OCI-LY3 (cell line): Measurements from ENCODE around the gene DEDD2.

Experiments used
- H2AFZ ChIP-seq: fragments of 200-600, 300-600 bp; shearing (Covaris generic); 2 replicates; pipeline ENCODE4 v1.6.0; 2014; ENCODE audit warnings: antibody characterized with exemption, low read depth, low read length
- H3K27ac ChIP-seq: fragments of 200-600, 300-600 bp; sonication (generic); 2 replicates; pipeline ENCODE4 v1.5.1; 2014; ENCODE audit warnings: mild to moderate bottlenecking, low read length, moderate library complexity, mixed read lengths
- H3K27me3 ChIP-seq: fragments of 200-600, 300-600 bp; sonication (generic); 2 replicates; pipeline ENCODE4 v1.6.1; 2014; ENCODE audit warnings: low read depth, low read length, mixed read lengths
- H3K36me3 ChIP-seq: fragments of 200-600, 300-600 bp; sonication (generic); replicated peaks from 2 replicates; pipeline ENCODE3; 2014; ENCODE audit warnings: low read depth, low read length, mixed read lengths
- H3K4me1 ChIP-seq: fragments of 300-600, 200-600 bp; sonication (generic); 2 replicates; pipeline ENCODE4 v1.6.1; 2014; ENCODE audit warnings: low read length, mixed read lengths
- H3K4me2 ChIP-seq: fragments of 200-600, 300-600 bp; sonication (generic); 2 replicates; pipeline ENCODE4 v1.6.1; 2014; ENCODE audit warnings: low read length, mixed read lengths
- H3K4me3 ChIP-seq: fragments of 300-600, 200-600 bp; sonication (generic); 2 replicates; pipeline ENCODE4 v1.5.1; 2014; ENCODE audit warnings: antibody characterized with exemption, mild to moderate bottlenecking, low read length, moderate library complexity
- H3K79me2 ChIP-seq: fragments of 300-600, 200-600 bp; shearing (Covaris generic); 2 replicates; pipeline ENCODE4 v1.6.1; 2014; ENCODE audit warnings: mild to moderate bottlenecking, low read length, mixed read lengths
- H3K9ac ChIP-seq: fragments of 300-600, 200-600 bp; shearing (Covaris generic); 2 replicates; pipeline ENCODE4 v1.6.0; 2014; ENCODE audit warnings: mild to moderate bottlenecking, low read length, moderate library complexity
- H3K9me3 ChIP-seq: fragments of 200-600, 300-600 bp; shearing (Covaris generic); 2 replicates; pipeline ENCODE4 v1.6.1; 2014; ENCODE audit warnings: low read length, mixed read lengths; ENCODE audit not compliant: insufficient read depth
- H4K20me1 ChIP-seq: fragments of 200-600, 300-600 bp; sonication (generic); 2 replicates; pipeline ENCODE4 v1.6.1; 2016; ENCODE audit warnings: low read length, mixed read lengths; ENCODE audit not compliant: insufficient read depth
- CTCF ChIP-seq: fragments of 200-600, 300-600 bp; sonication (generic); IDR thresholded peaks from 2 replicates; pipeline ENCODE4 v1.5.1; 2014; ENCODE audit warnings: antibody characterized with exemption, low read length, low read depth
- EZH2phosphoT487 ChIP-seq: fragments of 200-600 bp; shearing (Covaris generic); IDR thresholded peaks from 2 replicates; pipeline ENCODE4 v1.6.1; 2018; ENCODE audit warnings: antibody characterized with exemption, mixed run types, low read depth

Gene DEDD2

GRCh38 chr19:42250666-42251531, 33.4 kb upstream of the DEDD2 start:
- Histone ChIP-seq H3K9ac (no peak overlapping the region), H3K36me3 (peaks cover 17% of the 10 kb centered on the region), H3K4me3 (no peak overlapping the region), H3K4me2 (no peak overlapping the region), H3K27ac (no peak overlapping the region), H3K79me2 (peaks cover 55% of the 10 kb centered on the region), H2AFZ (no peak overlapping the region), H4K20me1 (peaks cover 31% of the 10 kb centered on the region), H3K4me1 (peaks cover 29% of the 10 kb centered on the region), H3K9me3 (no peaks in the 10 kb centered on the region), H3K27me3 (0 out of 2 replicates have a peak, but pooled peaks cover 2% of the 10 kb centered on the region)
- no peak for TF ChIP-seq CTCF

GRCh38 chr19:42250183-42250665, 32.7 kb upstream of the DEDD2 start:
- Histone ChIP-seq H3K4me1 (peaks cover 26% of the 10 kb centered on the region), H3K36me3 (peaks cover 17% of the 10 kb centered on the region), H3K9me3 (no peaks in the 10 kb centered on the region), H3K9ac (no peak overlapping the region), H3K27ac (no peak overlapping the region), H3K4me2 (no peak overlapping the region), H3K27me3 (no peaks in the 10 kb centered on the region), H3K4me3 (no peak overlapping the region), H4K20me1 (peaks cover 31% of the 10 kb centered on the region), H2AFZ (no peak overlapping the region), H3K79me2 (peaks cover 55% of the 10 kb centered on the region)
- TF ChIP-seq EZH2phosphoT487 = no peak
- TF ChIP-seq CTCF = no peak

- no peak for TF ChIP-seq CTCF
- no peak for TF ChIP-seq EZH2phosphoT487
- H3K27me3 ChIP-seq = no peaks in the 10 kb centered on the region
- no peaks in the 10 kb centered on the region for H3K9me3 ChIP-seq
- no peak overlapping the region for H3K4me2 ChIP-seq
- peaks cover 17% of the 10 kb centered on the region for H3K36me3 ChIP-seq
- peaks cover 53% of the 10 kb centered on the region for H3K79me2 ChIP-seq
- H3K4me3 ChIP-seq = no peak overlapping the region
- no peak overlapping the region for H2AFZ ChIP-seq
- H3K4me1 ChIP-seq = peaks cover 31% of the 10 kb centered on the region
- no peak overlapping the region for H3K9ac ChIP-seq
- no peak overlapping the region for H3K27ac ChIP-seq
- H4K20me1 ChIP-seq = peaks cover 31% of the 10 kb centered on the region
Observed at GRCh38 chr19:42249769-42250168, 32.3 kb upstream of the DEDD2 start.

- Histone ChIP-seq H3K27ac (no peak overlapping the region), H3K4me1 (peaks cover 31% of the 10 kb centered on the region), H4K20me1 (peaks cover 31% of the 10 kb centered on the region)
Observed at GRCh38 chr19:42249149-42249750, 31.8 kb upstream of the DEDD2 start.

More at GRCh38 chr19:42249149-42249750, 31.8 kb upstream of the DEDD2 start:
- no peak for TF ChIP-seq CTCF
- no peak for TF ChIP-seq EZH2phosphoT487
- peaks cover 48% of the 10 kb centered on the region for H3K79me2 ChIP-seq
- no peaks in the 10 kb centered on the region for H3K9me3 ChIP-seq
- no peak overlapping the region for H2AFZ ChIP-seq
- H3K4me2 ChIP-seq = no peak overlapping the region
- H3K9ac ChIP-seq = no peak overlapping the region
- H3K4me3 ChIP-seq = no peak overlapping the region
- H3K36me3 ChIP-seq = peaks cover 17% of the 10 kb centered on the region
- no peaks in the 10 kb centered on the region for H3K27me3 ChIP-seq
